Measurements from ENCODE around the gene ZNF280A.

GRCh38 chr22:22531770-22532546 lies 11.9 kb upstream of the ZNF280A start:
- no peak for TF ChIP-seq CTCF (conservative IDR thresholded peaks at IDR 0.05; ENCODE audit: low read depth in 2 of 2)
- no peak for TF ChIP-seq POLR2AphosphoS5 (IDR thresholded peaks at IDR 0.05; ENCODE audit: low read depth)
- TF ChIP-seq JUNB (IDR thresholded peaks at IDR 0.05; ENCODE audit: unreplicated experiment): no peak
- no peak for TF ChIP-seq REST (IDR thresholded peaks at IDR 0.05; ENCODE audit: unreplicated experiment)
- TF ChIP-seq EZH2 (IDR thresholded peaks at IDR 0.05; ENCODE audit: low read depth, unreplicated experiment): no peak
- TF ChIP-seq ZNF462 (CRISPR knock-in tag; IDR thresholded peaks at IDR 0.05): no peak
- TF ChIP-seq CREB1 (CRISPR knock-in tag; IDR thresholded peaks at IDR 0.05; ENCODE audit: low read depth): no peak
- TF ChIP-seq ZNF114 (CRISPR knock-in tag; IDR thresholded peaks at IDR 0.05): no peak
- no peak for TF ChIP-seq EZH2phosphoT487 (IDR thresholded peaks at IDR 0.05; ENCODE audit: unreplicated experiment)
- no peak for TF ChIP-seq ZNF331 (CRISPR knock-in tag; IDR thresholded peaks at IDR 0.05; ENCODE audit: low read depth)

All from GM23338 (cell line).